Upper lobe of left lung (tissue), 6 donors: Measurements from ENCODE around the gene OR51E1. TPM values are rescaled to one million over a fixed set of nuclear protein-coding genes. Genes with fewer than 3 reads are reported as not detected.
A peak's percentile ranks its signal among the peaks of the same experiment; 100 is the strongest.

ENCODE experiments used
- ATAC-seq, 2 donors: fragments of 200-7000 bp; cut with Tn5 transposase; one replicate each; pipeline ENCODE4 v1.9.1; 2022; ENCODE audit warnings: mild to moderate bottlenecking in 2 of 2, moderate library complexity in 2 of 2; ENCODE audit not compliant: low FRiP score in 2 of 2
- DNase-seq, 2 donors: peaks; one replicate each; pipeline ENCODE4 v3.0.0-alpha.2; 2019 to 2020
- H3K27ac ChIP-seq, 4 donors: fragments of 200-600 bp; sonication (generic); one replicate each; pipeline ENCODE4 v1.5.1; 2016 to 2019
- H3K27me3 ChIP-seq, 4 donors: fragments of 200-600 bp; sonication (generic); one replicate each; pipeline ENCODE4 v1.5.1; 2017 to 2019
- H3K36me3 ChIP-seq, 4 donors: fragments of 200-600 bp; sonication (generic); one replicate each; pipeline ENCODE4 v1.5.1; 2016 to 2019
- H3K4me1 ChIP-seq, 4 donors: fragments of 200-600 bp; sonication (generic); one replicate each; pipeline ENCODE4 v1.5.1; 2018 to 2019
- H3K4me3 ChIP-seq, 4 donors: fragments of 200-600 bp; sonication (generic); one replicate each; pipeline ENCODE4 v1.5.1; 2017 to 2019; ENCODE audit warnings: mild to moderate bottlenecking in 2 of 4, moderate library complexity in 1 of 4
- H3K9me3 ChIP-seq, 4 donors: fragments of 200-600 bp; sonication (generic); one replicate each; pipeline ENCODE4 v1.5.1; 2018 to 2019
- CTCF ChIP-seq, 6 experiments: fragments of 450-650 bp in 4 of 6; fragments of 200-600 bp in 2 of 6; sonication (generic) in 2 of 6; IDR thresholded peaks; one replicate each; pipeline ENCODE4 v1.5.1; 2016 to 2019; ENCODE audit warnings: antibody characterized with exemption in 6 of 6
- EP300 ChIP-seq, 4 donors: sonication (generic); formaldehyde crosslinking; IDR thresholded peaks; one replicate each; pipeline ENCODE4 v1.5.1; 2017; ENCODE audit warnings: antibody characterized with exemption in 4 of 4, control low read depth in 2 of 4
- POLR2A ChIP-seq, 4 donors: fragments of 450-650 bp; IDR thresholded peaks; one replicate each; pipeline ENCODE4 v1.5.1; 2016 to 2017; ENCODE audit warnings: antibody characterized with exemption in 4 of 4, mild to moderate bottlenecking in 2 of 4
- POLR2AphosphoS5 ChIP-seq, 2 donors: sonication (generic); formaldehyde crosslinking; IDR thresholded peaks; one replicate each; pipeline ENCODE4 v1.5.1; 2017; ENCODE audit warnings: antibody characterized with exemption in 2 of 2
- WGBS, 2 donors: methylation state at CpG; one replicate each; pipeline ENCODE4 v1.1.5; 2017 to 2018; 5-methylcytosine and 5-hydroxymethylcytosine counted together
- total RNA-seq, 6 donors: library from RNA; depleted of rRNA in 4 of 6; stranded (reverse); fragments of >200 nt in 4 of 6; gene quantifications; one replicate each; pipeline versions ENCODE4 v1.1.0 to v1.2.1, GENCODE V29; 2016 to 2021
- donor health status: DM: no; HTN: no; CAD: no; lungs with moderate emphysema.
- donor health status: DM: no; HTN: yes; CAD: no; lungs with severe emphysema.

The OR51E1 gene
- total RNA-seq: not detected

GRCh38 chr11:4643682-4644081, at the start of gene OR51E1:
TSS of gene OR51E1 (plus strand) at chr11:4643982. CDS start at chr11:4652527, 8,545 bp downstream.
- no peak for TF ChIP-seq POLR2A (IDR thresholded peaks at IDR 0.05)
- no peak for TF ChIP-seq CTCF (IDR thresholded peaks at IDR 0.05)
- no peak for TF ChIP-seq POLR2AphosphoS5 (IDR thresholded peaks at IDR 0.05)
- no peaks in the 10 kb centered on the region for H3K36me3 ChIP-seq
- no peaks in the 10 kb centered on the region for H3K27me3 ChIP-seq
- no peaks in the 10 kb centered on the region for H3K4me1 ChIP-seq
- no peak within 1 kb of the TSS for H3K4me3 ChIP-seq
- no peaks in the 10 kb centered on the region for H3K9me3 ChIP-seq
- no peak within 1 kb of the TSS for H3K27ac ChIP-seq
- 75 to 77% methylated on average over 3 of the region's 3 CpGs for WGBS, 2 donors
- DNase-seq (no peak), ATAC-seq (no peak)

GRCh38 chr11:4605057-4605456, 38.7 kb upstream of the OR51E1 start:
- H3K27ac ChIP-seq: no peak overlapping the region
- H3K4me1 ChIP-seq: peaks cover 9 to 16% (median 13%) of the 10 kb centered on the region in 4 donors
- WGBS, 2 donors: 88 to 91% methylated on average over 4 of the region's 4 CpGs
- H3K9me3 ChIP-seq: no peaks in the 10 kb centered on the region
- no peak for TF ChIP-seq POLR2AphosphoS5 (IDR thresholded peaks at IDR 0.05)
- no peak for TF ChIP-seq POLR2A (IDR thresholded peaks at IDR 0.05)
- TF ChIP-seq EP300 (IDR thresholded peaks at IDR 0.05): no peak
- TF ChIP-seq CTCF (IDR thresholded peaks at IDR 0.05): no peak
- H3K4me3 ChIP-seq: no peak overlapping the region
- no peaks in the 10 kb centered on the region for H3K27me3 ChIP-seq
- DNase-seq: no peak
- H3K36me3 ChIP-seq: peaks cover 4 to 43% (median 31%) of the 10 kb centered on the region in 4 donors
- no peak for ATAC-seq

GRCh38 chr11:4606231-4607015, 37.4 kb upstream of the OR51E1 start:
- Histone ChIP-seq H3K9me3 (no peaks in the 10 kb centered on the region), H3K27ac (peak overlapping the region in 2 of 4 donors; percentile 90 to 93), H3K36me3 (peaks cover 0 to 29% (median 17%) of the 10 kb centered on the region in 4 donors), H3K4me3 (peak overlapping the region in 3 of 4 donors; percentile 64 to 78 (median 68)), H3K27me3 (no peaks in the 10 kb centered on the region), H3K4me1 (peaks cover 9 to 17% (median 14%) of the 10 kb centered on the region in 4 donors)
- DNase-seq: peak in 1 of 2 donors; percentile 25
- no peak for ATAC-seq
- WGBS, 2 donors: 8 to 31% methylated on average over 1 of the region's 1 CpG
- TF ChIP-seq POLR2AphosphoS5 (IDR thresholded peaks at IDR 0.05) (no peak), POLR2A (IDR thresholded peaks at IDR 0.05) (peak in 1 of 4 donors; percentile 32)

GRCh38 chr11:4607096-4607495, 36.7 kb upstream of the OR51E1 start:
- no peak for DNase-seq
- peaks cover 0 to 22% (median 10%) of the 10 kb centered on the region in 4 donors for H3K36me3 ChIP-seq
- 21 to 27% methylated on average over 6 of the region's 6 CpGs for WGBS, 2 donors
- H3K27ac ChIP-seq: peak overlapping the region in 3 of 4 donors; percentile 90 to 94 (median 93)
- H3K4me3 ChIP-seq: peak overlapping the region in 3 of 4 donors; percentile 64 to 78 (median 68)
- no peak for TF ChIP-seq POLR2A (IDR thresholded peaks at IDR 0.05)
- no peak for TF ChIP-seq POLR2AphosphoS5 (IDR thresholded peaks at IDR 0.05)
- TF ChIP-seq EP300 (IDR thresholded peaks at IDR 0.05): no peak
- no peak for TF ChIP-seq CTCF (IDR thresholded peaks at IDR 0.05)
- H3K9me3 ChIP-seq: no peaks in the 10 kb centered on the region
- no peak for ATAC-seq
- H3K27me3 ChIP-seq: no peaks in the 10 kb centered on the region
- H3K4me1 ChIP-seq: peaks cover 9 to 17% (median 14%) of the 10 kb centered on the region in 4 donors

GRCh38 chr11:4607781-4608666, 35.8 kb upstream of the OR51E1 start, which contains the start of gene TRIM68:
TSS of gene TRIM68 (minus strand) at chr11:4608231. CDS start at chr11:4605504, 2,727 bp downstream.
- DNase-seq (peak; percentile 97 to 98), ATAC-seq (peak; percentile 100)
- Histone ChIP-seq H3K4me1 (peaks cover 9 to 17% (median 14%) of the 10 kb centered on the region in 4 donors), H3K36me3 (peaks cover 0 to 13% (median 4%) of the 10 kb centered on the region in 4 donors), H3K9me3 (no peaks in the 10 kb centered on the region), H3K4me3 (peak within 1 kb of the TSS; percentile 49 to 78 (median 66)), H3K27ac (peak within 1 kb of the TSS; percentile 85 to 94 (median 92)), H3K27me3 (no peaks in the 10 kb centered on the region)
- TF ChIP-seq POLR2AphosphoS5 (IDR thresholded peaks at IDR 0.05) (peak; percentile 47 to 74), POLR2A (IDR thresholded peaks at IDR 0.05) (peak in 2 of 4 donors; percentile 62 to 89), EP300 (IDR thresholded peaks at IDR 0.05) (no peak), CTCF (IDR thresholded peaks at IDR 0.05) (peak in 2 of 6 experiments; percentile 9 to 16)
- 4 to 8% methylated on average over 20 to 43 of the region's 43 CpGs for WGBS, 2 donors
